Activated effector memory CD4-positive, alpha-beta T cell treated with anti-CD3 and anti-CD28 coated beads, Interleukin-2, amount 50 U/mL, for 16 hours (primary cell): Measurements from ENCODE around the gene RIN3.
"Not testable (repeated sequence)": the region's sequence is repeated elsewhere in the genome, so short reads cannot be mapped to it uniquely, and the experiment has no call there.

ENCODE experiments used
- DNase-seq: peaks from one replicate; pipeline ENCODE4 v3.0.0-alpha.2; 2020

The RIN3 gene

GRCh38 chr14:92633274-92633616 is 119.7 kb downstream of the RIN3 start:
- DNase-seq: no peak

GRCh38 chr14:92633724-92634123 is 120.1 kb downstream of the RIN3 start:
- no peak for DNase-seq

DNA sequence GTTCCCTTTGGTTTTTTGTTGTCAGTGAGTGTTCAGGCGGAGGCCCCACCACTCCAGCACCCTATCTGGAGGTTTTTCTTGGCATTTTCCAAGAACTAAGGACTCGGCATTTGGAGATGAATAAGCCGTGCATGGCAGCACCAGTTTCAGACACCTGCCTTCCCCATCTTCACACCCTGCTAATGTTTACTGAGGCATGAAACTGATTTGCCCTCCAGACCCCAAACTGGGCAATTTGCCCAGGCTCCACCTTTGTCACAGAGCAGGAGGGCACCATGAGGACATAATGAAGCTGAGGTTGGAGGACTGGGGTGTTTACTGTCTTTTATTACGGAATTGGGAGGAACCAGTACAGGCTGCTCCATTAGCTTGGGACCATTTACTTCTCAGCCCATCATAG is 121.5 kb downstream of the RIN3 start:
- DNase-seq: no peak

DNA sequence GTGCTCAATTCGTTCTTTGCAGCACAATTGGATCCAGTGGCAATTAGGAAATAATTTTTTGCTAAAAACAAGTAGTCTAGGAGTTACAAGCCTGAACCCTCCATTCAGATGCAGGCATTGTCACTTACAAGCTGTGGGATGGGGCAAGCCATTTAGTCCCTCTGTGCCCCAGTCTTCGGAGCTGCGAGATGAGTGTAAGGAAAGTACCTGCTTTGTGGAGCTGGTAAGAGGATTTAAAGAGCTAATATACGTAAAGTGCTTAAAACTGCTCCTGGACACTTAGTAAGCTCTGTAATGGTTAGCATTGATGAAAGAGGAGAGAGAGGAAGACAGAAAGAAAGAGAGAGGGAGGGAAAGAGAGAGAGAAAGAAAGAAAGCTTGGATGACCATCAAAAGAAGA is 122.3 kb downstream of the RIN3 start:
- no peak for DNase-seq

DNA sequence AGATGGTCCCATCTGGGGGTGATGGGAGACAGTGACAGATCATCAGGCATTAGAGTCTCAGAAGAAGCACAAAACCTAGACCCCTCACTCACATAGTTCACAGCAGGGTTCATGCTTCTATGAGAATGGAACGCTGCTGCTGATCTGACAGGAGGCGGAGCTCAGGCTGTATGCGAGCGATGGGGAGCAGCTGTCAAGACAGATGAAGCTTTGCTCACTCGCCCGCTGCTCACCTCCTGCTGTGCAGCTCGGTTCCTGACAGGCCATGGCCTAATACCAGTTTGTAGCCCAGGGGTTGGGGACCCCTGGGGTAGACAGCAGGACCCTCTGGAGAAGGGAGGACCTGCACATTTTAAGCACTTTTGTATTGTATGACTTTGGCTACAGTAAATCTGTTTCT is 123.6 kb downstream of the RIN3 start:
- DNase-seq: no peak

DNA sequence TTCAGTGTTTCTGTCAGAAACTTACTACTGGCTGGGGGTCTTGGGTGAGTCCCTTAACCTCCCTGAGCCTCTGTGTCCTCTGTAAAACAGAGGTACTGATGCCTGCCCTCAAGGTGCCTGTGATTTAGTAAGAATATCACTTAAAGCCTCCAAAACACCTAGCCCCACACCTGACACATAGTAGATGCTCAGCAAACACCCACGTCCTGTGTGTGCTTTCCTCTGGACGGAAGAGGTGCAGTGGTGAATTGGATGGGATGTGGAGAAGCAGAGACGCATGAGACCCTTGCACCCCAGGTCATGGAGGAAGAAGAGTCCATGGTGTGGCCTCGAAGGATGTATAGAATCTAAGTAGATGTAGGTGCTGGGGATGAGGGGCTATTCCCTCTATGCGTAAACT is 124.3 kb downstream of the RIN3 start:
- no peak for DNase-seq

DNA sequence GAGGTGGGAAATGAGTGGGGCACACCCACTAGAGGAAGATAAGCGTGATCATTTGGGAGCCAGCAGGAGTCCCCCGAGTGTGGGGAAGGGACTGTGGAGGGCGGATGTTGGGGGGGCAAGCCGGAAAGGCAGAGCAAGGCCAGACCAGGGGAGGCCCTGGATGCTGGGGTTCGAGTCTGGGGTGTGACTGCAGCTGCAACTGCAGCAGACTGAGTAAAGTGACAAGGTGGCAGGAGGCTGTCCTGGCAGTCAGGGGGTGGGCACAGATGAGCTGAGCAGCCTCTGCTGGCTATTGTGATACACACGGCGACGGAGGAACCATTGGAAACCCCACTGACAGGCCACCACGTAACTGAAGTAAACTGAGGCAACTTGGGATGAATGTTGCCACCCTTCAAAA is 124.7 kb downstream of the RIN3 start:
- no peak for DNase-seq

GRCh38 chr14:92638904-92639303 is 125.3 kb downstream of the RIN3 start:
- no peak for DNase-seq

- not testable (repeated sequence) for DNase-seq
Observed at GRCh38 chr14:92639472-92640117, 126.0 kb downstream of the RIN3 start.

GRCh38 chr14:92641306-92641705 is 127.7 kb downstream of the RIN3 start:
- DNase-seq: no peak

GRCh38 chr14:92644171-92644969 is 130.8 kb downstream of the RIN3 start:
- no peak for DNase-seq

- DNase-seq: no peak
Observed at GRCh38 chr14:92644970-92645515, 131.5 kb downstream of the RIN3 start.

GRCh38 chr14:92645841-92646478 is 132.4 kb downstream of the RIN3 start:
- DNase-seq: no peak

- no peak for DNase-seq
Observed at GRCh38 chr14:92646952-92647796, 133.6 kb downstream of the RIN3 start.

DNA sequence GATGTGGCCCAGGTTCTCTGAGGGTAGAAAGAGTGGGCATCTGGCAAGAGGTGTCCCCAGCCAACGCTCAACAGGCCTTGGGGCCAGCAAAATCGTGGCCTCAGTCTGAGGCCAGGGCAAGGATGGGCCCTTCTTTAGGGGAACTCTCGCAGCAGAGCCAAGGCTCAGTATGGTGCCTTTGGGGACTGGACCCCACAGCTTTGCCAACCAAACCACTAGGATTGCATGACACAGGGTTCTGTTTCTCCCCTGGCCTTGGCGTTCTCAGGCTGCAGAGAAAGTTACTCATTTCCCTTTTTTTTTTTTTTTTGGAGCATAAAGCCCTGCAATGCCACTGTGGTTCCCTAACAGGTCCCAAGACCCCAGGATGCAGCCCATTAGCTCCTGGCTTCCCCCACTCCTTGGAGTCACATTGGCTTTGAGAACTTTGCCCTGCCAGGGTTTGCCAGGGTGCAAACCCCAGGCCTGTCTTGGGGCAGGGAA is 134.3 kb downstream of the RIN3 start:
- DNase-seq: no peak

GRCh38 chr14:92649066-92649465 is 135.5 kb downstream of the RIN3 start:
- DNase-seq: no peak

GRCh38 chr14:92649934-92650545 is 136.5 kb downstream of the RIN3 start:
- DNase-seq: no peak

- DNase-seq: no peak
Observed at GRCh38 chr14:92650581-92651105, 137.1 kb downstream of the RIN3 start.

- peak; percentile 90 for DNase-seq
Observed at GRCh38 chr14:92651106-92651757, 137.7 kb downstream of the RIN3 start.

DNA sequence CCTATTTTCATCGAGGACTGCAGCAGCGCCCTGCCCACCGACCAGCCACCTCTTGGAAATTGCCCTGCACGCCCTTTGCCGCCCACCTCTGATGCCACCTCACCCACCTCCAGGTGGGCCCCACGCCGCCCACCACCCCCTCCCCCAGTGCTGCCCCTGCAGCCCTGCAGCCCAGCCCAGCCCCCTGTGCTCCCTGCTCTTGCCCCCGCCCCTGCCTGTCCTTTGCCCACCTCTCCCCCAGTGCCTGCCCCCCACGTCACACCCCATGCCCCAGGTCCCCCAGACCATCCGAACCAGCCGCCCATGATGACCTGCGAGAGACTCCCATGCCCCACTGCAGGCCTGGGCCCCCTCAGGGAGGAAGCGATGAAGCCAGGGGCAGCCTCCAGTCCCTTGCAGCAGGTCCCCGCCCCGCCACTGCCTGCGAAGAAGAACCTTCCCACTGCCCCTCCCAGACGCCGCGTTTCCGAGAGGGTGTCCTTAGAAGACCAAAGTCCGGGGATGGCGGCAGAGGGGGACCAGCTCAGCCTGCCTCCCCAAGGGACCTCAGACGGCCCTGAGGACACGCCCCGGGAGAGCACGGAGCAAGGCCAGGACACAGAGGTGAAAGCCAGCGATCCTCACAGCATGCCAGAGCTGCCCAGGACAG is 138.3 kb downstream of the RIN3 start:
- DNase-seq: peak; percentile 78
